Hepatocyte (in vitro differentiated cells): ENCODE data around the gene CSRP1.

Source experiments
- EZH2 ChIP-seq: fragments of 200-600 bp; sonication (generic); IDR thresholded peaks from 2 replicates; pipeline ENCODE4 v1.6.1; 2016; ENCODE audit warnings: antibody characterized with exemption, mild to moderate bottlenecking, borderline replicate concordance
- EZH2phosphoT487 ChIP-seq: fragments of 200-600 bp; sonication (generic); IDR thresholded peaks from one replicate; pipeline ENCODE4 v1.6.1; 2018; ENCODE audit warnings: antibody characterized with exemption, mild to moderate bottlenecking, low read depth, moderate library complexity; ENCODE audit not compliant: unreplicated experiment, severe bottlenecking
- TF ChIP-seq, protein P1 (sequence below): fragments of 200-600 bp; sonication (generic); IDR thresholded peaks from 2 replicates; pipeline ENCODE4 v1.5.1; 2016; ENCODE audit warnings: antibody characterized with exemption, mild to moderate bottlenecking; ENCODE audit not compliant: poor library complexity

DNA sequence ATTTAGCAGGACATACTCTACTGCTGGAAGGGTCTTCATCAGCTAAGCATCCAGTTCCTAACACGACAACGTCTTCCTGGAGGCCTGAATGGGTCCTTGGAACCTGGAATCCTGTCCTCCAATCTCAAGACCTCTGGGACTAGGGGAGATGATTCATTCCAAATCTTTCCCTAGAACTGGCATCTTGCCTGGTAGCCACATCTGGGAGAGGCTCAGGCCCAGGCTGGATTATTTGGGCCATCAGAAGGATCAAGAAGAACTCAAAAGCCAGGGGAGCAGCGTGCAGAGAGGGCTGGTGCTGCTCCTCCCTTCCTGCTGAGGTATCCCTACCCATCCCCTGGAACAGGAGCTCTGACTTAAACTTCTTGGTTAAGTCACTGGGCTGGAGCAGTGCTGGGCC lies 35.2 kb downstream of the CSRP1 start:
- TF ChIP-seq EZH2 (no peak), EZH2phosphoT487 (no peak)
- TF ChIP-seq, protein P1, sequence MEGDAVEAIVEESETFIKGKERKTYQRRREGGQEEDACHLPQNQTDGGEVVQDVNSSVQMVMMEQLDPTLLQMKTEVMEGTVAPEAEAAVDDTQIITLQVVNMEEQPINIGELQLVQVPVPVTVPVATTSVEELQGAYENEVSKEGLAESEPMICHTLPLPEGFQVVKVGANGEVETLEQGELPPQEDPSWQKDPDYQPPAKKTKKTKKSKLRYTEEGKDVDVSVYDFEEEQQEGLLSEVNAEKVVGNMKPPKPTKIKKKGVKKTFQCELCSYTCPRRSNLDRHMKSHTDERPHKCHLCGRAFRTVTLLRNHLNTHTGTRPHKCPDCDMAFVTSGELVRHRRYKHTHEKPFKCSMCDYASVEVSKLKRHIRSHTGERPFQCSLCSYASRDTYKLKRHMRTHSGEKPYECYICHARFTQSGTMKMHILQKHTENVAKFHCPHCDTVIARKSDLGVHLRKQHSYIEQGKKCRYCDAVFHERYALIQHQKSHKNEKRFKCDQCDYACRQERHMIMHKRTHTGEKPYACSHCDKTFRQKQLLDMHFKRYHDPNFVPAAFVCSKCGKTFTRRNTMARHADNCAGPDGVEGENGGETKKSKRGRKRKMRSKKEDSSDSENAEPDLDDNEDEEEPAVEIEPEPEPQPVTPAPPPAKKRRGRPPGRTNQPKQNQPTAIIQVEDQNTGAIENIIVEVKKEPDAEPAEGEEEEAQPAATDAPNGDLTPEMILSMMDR: no peak
